GM23338 (cell line): ENCODE results near the gene IDNK. TPM values are rescaled to one million over a fixed set of nuclear protein-coding genes. Genes with fewer than 3 reads are reported as not detected.
A peak's percentile ranks its signal among the peaks of the same experiment; 100 is the strongest.

ENCODE experiments used
- ATAC-seq: fragments of 200-7000 bp; cut with Tn5 transposase; 3 replicates; pipeline ENCODE4 v1.9.1; 2020
- DNase-seq: peaks from one replicate; pipeline ENCODE4 v3.0.0-alpha.2; 2015; ENCODE audit warnings: low spot score
- H2AFZ ChIP-seq: fragments of 200-600 bp; sonication (generic); 2 replicates; pipeline ENCODE4 v1.8.0; 2016; ENCODE audit warnings: antibody characterized with exemption, mild to moderate bottlenecking, moderate library complexity
- H3F3A ChIP-seq: fragments of 200-600 bp; sonication (generic); replicated peaks from 2 replicates; pipeline ENCODE4 v1.8.0; 2017; ENCODE audit warnings: antibody characterized with exemption, mixed run types, low read depth
- H3K27ac ChIP-seq: fragments of 200-600 bp; sonication (generic); 2 replicates; pipeline ENCODE4 v1.6.1; 2016; ENCODE audit warnings: low read depth
- H3K27me3 ChIP-seq: fragments of 200-600 bp; sonication (generic); 2 replicates; pipeline ENCODE4 v1.8.0; 2016; ENCODE audit warnings: mild to moderate bottlenecking, mixed run types, moderate library complexity; ENCODE audit not compliant: insufficient read depth
- H3K36me3 ChIP-seq: fragments of 200-600 bp; sonication (generic); 2 replicates; pipeline ENCODE4 v1.8.0; 2016; ENCODE audit warnings: mild to moderate bottlenecking; ENCODE audit not compliant: insufficient read depth
- H3K4me1 ChIP-seq: fragments of 200-600 bp; sonication (generic); 2 replicates; pipeline ENCODE4 v1.8.0; 2016; ENCODE audit warnings: mild to moderate bottlenecking, moderate library complexity; ENCODE audit not compliant: insufficient read depth
- H3K4me2 ChIP-seq: fragments of 200-600 bp; sonication (generic); 2 replicates; pipeline ENCODE4 v1.7.1; 2017; ENCODE audit warnings: mixed run types
- H3K4me3 ChIP-seq: fragments of 200-600 bp; sonication (generic); 2 replicates; pipeline ENCODE4 v1.6.1; 2016; ENCODE audit warnings: mixed run types
- H3K79me2 ChIP-seq: fragments of 200-600 bp; sonication (generic); replicated peaks from 2 replicates; pipeline ENCODE4 v1.8.0; 2017; ENCODE audit warnings: mild to moderate bottlenecking; ENCODE audit not compliant: insufficient read depth
- H3K9me2 ChIP-seq: fragments of 200-600 bp; sonication (generic); 2 replicates; pipeline ENCODE4 v1.8.0; 2017; ENCODE audit not compliant: insufficient read depth
- H4K20me1 ChIP-seq: fragments of 200-600 bp; sonication (generic); replicated peaks from 2 replicates; pipeline ENCODE4 v1.8.0; 2017; ENCODE audit warnings: mild to moderate bottlenecking; ENCODE audit not compliant: insufficient read depth
- H3K27ac Mint-ChIP-seq: 2 replicates; pipeline ENCODE4 v1.8.0; 2020; ENCODE audit warnings: inconsistent platforms, mild to moderate bottlenecking, moderate library complexity, mixed read lengths
- H3K27me3 Mint-ChIP-seq: 3 replicates; pipeline ENCODE4 v1.8.0; 2022; ENCODE audit warnings: low read depth, mild to moderate bottlenecking, moderate library complexity, mixed read lengths, inconsistent platforms; ENCODE audit not compliant: insufficient read depth, poor library complexity
- H3K36me3 Mint-ChIP-seq: 3 replicates; pipeline ENCODE4 v1.8.0; 2021; ENCODE audit warnings: low read depth, mild to moderate bottlenecking, inconsistent platforms, moderate library complexity, mixed read lengths
- H3K4me1 Mint-ChIP-seq: 3 replicates; pipeline ENCODE4 v1.8.0; 2020; ENCODE audit warnings: mild to moderate bottlenecking, inconsistent platforms, mixed read lengths
- H3K4me3 Mint-ChIP-seq: 3 replicates; pipeline ENCODE4 v1.8.0; 2021; ENCODE audit warnings: moderate library complexity, mild to moderate bottlenecking, inconsistent platforms, mixed read lengths
- H3K9me3 Mint-ChIP-seq: 3 replicates; pipeline ENCODE4 v1.8.0; 2020; ENCODE audit warnings: moderate library complexity, mild to moderate bottlenecking, inconsistent platforms, mixed read lengths
- EZH2 ChIP-seq: fragments of 200-600 bp; sonication (generic); IDR thresholded peaks from one replicate; pipeline ENCODE4 v1.8.0; 2017; ENCODE audit warnings: antibody characterized with exemption, mild to moderate bottlenecking, low read depth; ENCODE audit not compliant: unreplicated experiment
- EZH2phosphoT487 ChIP-seq: fragments of 200-600 bp; sonication (generic); IDR thresholded peaks from one replicate; pipeline ENCODE4 v1.8.1; 2018; ENCODE audit warnings: antibody characterized with exemption; ENCODE audit not compliant: unreplicated experiment
- NANOG ChIP-seq: IDR thresholded peaks from 2 replicates; pipeline ENCODE4 v1.6.1; 2016; ENCODE audit warnings: antibody characterized with exemption, borderline replicate concordance
- POLR2AphosphoS5 ChIP-seq: IDR thresholded peaks from 2 replicates; pipeline ENCODE4 v1.6.1; 2016; ENCODE audit warnings: antibody characterized with exemption, low read depth
- REST ChIP-seq: IDR thresholded peaks from one replicate; pipeline ENCODE4 v1.6.1; 2018; ENCODE audit warnings: antibody characterized with exemption; ENCODE audit not compliant: unreplicated experiment
- ZNF114 ChIP-seq: fragments of 250-450 bp; sonication (Bioruptor Pico); IDR thresholded peaks from 2 replicates; pipeline ENCODE4 v1.5.0; 2020; ENCODE audit warnings: mild to moderate bottlenecking, moderate library complexity
- ZNF331 ChIP-seq: fragments of 250-450 bp; sonication (Bioruptor Pico); IDR thresholded peaks from 2 replicates; pipeline ENCODE4 v1.5.0; 2020; ENCODE audit warnings: low read depth, mild to moderate bottlenecking, moderate library complexity
- ZNF462 ChIP-seq: fragments of 250-450 bp; sonication (Bioruptor Pico); IDR thresholded peaks from 2 replicates; pipeline ENCODE4 v1.5.0; 2020; ENCODE audit warnings: mild to moderate bottlenecking, moderate library complexity
- polyA plus RNA-seq: library from polyadenylated mRNA; unstranded; fragments of >200 nt; fragmentation: Nextera tagmentation; extraction: Ambion mirVana; gene quantifications from 2 replicates; pipeline ENCODE4 v1.2.1, GENCODE V29; 2016
- total RNA-seq: library from RNA; depleted of rRNA; stranded (reverse); fragments of >200 nt; shearing (Covaris generic); gene quantifications from 2 replicates; pipeline ENCODE4 v1.2.3, GENCODE V29; 2014
- TF ChIP-seq, protein P1 (sequence below): IDR thresholded peaks from 2 replicates; pipeline ENCODE4 v1.6.1; 2016; ENCODE audit warnings: antibody characterized with exemption

Gene IDNK
- total and polyA plus RNA-seq, 2 experiments from 2014 or later = 0.21 to 0.94 TPM

- peaks cover 92% of the 10 kb centered on the region for H3K79me2 ChIP-seq
- peaks cover 30% of the 10 kb centered on the region for H4K20me1 ChIP-seq
- H3K27ac ChIP-seq = no peak overlapping the region
- no peak overlapping the region for H3K4me3 ChIP-seq
- DNase-seq (peak; percentile 12), ATAC-seq (peak; percentile 58)
- no peaks in the 10 kb centered on the region for H3F3A ChIP-seq
- Mint-ChIP-seq H3K4me1 (peaks cover 13% of the 10 kb centered on the region), H3K27ac (no peak overlapping the region), H3K4me3 (no peak overlapping the region), H3K9me3 (no peaks in the 10 kb centered on the region), H3K27me3 (peaks cover 2% of the 10 kb centered on the region), H3K36me3 (peaks cover 69% of the 10 kb centered on the region)
- H2AFZ ChIP-seq = no peak overlapping the region
- no peak overlapping the region for H3K4me2 ChIP-seq
- 0 out of 2 replicates have a peak, but pooled peaks cover 7% of the 10 kb centered on the region for H3K4me1 ChIP-seq
- TF ChIP-seq EZH2 = no peak
- TF ChIP-seq, protein P1, sequence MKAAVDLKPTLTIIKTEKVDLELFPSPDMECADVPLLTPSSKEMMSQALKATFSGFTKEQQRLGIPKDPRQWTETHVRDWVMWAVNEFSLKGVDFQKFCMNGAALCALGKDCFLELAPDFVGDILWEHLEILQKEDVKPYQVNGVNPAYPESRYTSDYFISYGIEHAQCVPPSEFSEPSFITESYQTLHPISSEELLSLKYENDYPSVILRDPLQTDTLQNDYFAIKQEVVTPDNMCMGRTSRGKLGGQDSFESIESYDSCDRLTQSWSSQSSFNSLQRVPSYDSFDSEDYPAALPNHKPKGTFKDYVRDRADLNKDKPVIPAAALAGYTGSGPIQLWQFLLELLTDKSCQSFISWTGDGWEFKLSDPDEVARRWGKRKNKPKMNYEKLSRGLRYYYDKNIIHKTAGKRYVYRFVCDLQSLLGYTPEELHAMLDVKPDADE = no peak
- TF ChIP-seq NANOG = no peak
- TF ChIP-seq ZNF114 (CRISPR knock-in tag) = no peak
- TF ChIP-seq REST = no peak
- no peak for TF ChIP-seq ZNF331
- no peak for TF ChIP-seq POLR2AphosphoS5
- no peaks in the 10 kb centered on the region for H3K9me2 ChIP-seq
- no peaks in the 10 kb centered on the region for H3K27me3 ChIP-seq
- H3K36me3 ChIP-seq = peaks cover 28% of the 10 kb centered on the region
Measured at GRCh38 chr9:83680233-83680632, 57.3 kb downstream of the IDNK start.

GRCh38 chr9:83681490-83681889 is 58.5 kb downstream of the IDNK start:
- Mint-ChIP-seq H3K36me3 (peaks cover 65% of the 10 kb centered on the region), H3K4me3 (no peak overlapping the region), H3K9me3 (no peaks in the 10 kb centered on the region), H3K4me1 (peaks cover 13% of the 10 kb centered on the region), H3K27ac (no peak overlapping the region), H3K27me3 (peaks cover 2% of the 10 kb centered on the region)
- no peaks in the 10 kb centered on the region for H3K27me3 ChIP-seq
- no peak overlapping the region for H3K27ac ChIP-seq
- H3K4me2 ChIP-seq = no peak overlapping the region
- H3K4me1 ChIP-seq = 0 out of 2 replicates have a peak, but pooled peaks cover 7% of the 10 kb centered on the region
- no peaks in the 10 kb centered on the region for H3K9me2 ChIP-seq
- ATAC-seq = no peak
- no peak for DNase-seq
- H2AFZ ChIP-seq = no peak overlapping the region
- peaks cover 40% of the 10 kb centered on the region for H4K20me1 ChIP-seq
- peaks cover 94% of the 10 kb centered on the region for H3K79me2 ChIP-seq
- H3F3A ChIP-seq = no peaks in the 10 kb centered on the region
- H3K36me3 ChIP-seq = peaks cover 22% of the 10 kb centered on the region
- no peak overlapping the region for H3K4me3 ChIP-seq
- TF ChIP-seq EZH2phosphoT487 (no peak), ZNF462 (CRISPR knock-in tag) (no peak)
